DND-41 (cell line): ENCODE data around the gene REP15.

Experiments used
- ATAC-seq: fragments of 200-7000 bp; cut with Tn5 transposase; 3 replicates; pipeline ENCODE4 v1.9.1; 2021; ENCODE audit warnings: low read depth; ENCODE audit not compliant: insufficient read depth
- DNase-seq: peaks from one replicate; pipeline ENCODE4 v3.0.0-alpha.2; 2020
- H2AFZ ChIP-seq: 2 replicates; pipeline ENCODE4 v1.6.0; 2012; ENCODE audit warnings: low read depth, low read length
- H3K27ac ChIP-seq: 2 replicates; pipeline ENCODE4 v1.5.1; 2012; ENCODE audit warnings: low read length, inconsistent platforms
- H3K27me3 ChIP-seq: fragments of 200-600 bp; sonication (generic); 2 replicates; pipeline ENCODE4 v1.6.0; 2012; ENCODE audit warnings: low read length, mild to moderate bottlenecking, inconsistent platforms; ENCODE audit not compliant: insufficient read depth, poor library complexity
- H3K36me3 ChIP-seq: 2 replicates; pipeline ENCODE4 v1.5.1; 2012; ENCODE audit warnings: low read length, inconsistent platforms; ENCODE audit not compliant: insufficient read depth
- H3K4me1 ChIP-seq: 2 replicates; pipeline ENCODE4 v1.5.1; 2012; ENCODE audit warnings: mild to moderate bottlenecking, low read length; ENCODE audit not compliant: insufficient read depth
- H3K4me2 ChIP-seq: 2 replicates; pipeline ENCODE4 v1.6.0; 2012; ENCODE audit warnings: mild to moderate bottlenecking, moderate library complexity, low read length, inconsistent platforms; ENCODE audit not compliant: insufficient read depth
- H3K4me3 ChIP-seq, 2 experiments: fragments of 200-600 bp in 1 of 2; shearing (Covaris generic) in 1 of 2; 2 replicates each; pipeline ENCODE4 v1.5.1; 2012 to 2016; ENCODE audit warnings: inconsistent platforms in 2 of 2, low read length in 2 of 2, mild to moderate bottlenecking in 2 of 2, low read depth in 1 of 2, moderate library complexity in 1 of 2
- H3K79me2 ChIP-seq: 2 replicates; pipeline ENCODE4 v1.6.0; 2012; ENCODE audit warnings: low read length, inconsistent platforms; ENCODE audit not compliant: insufficient read depth
- H3K9ac ChIP-seq: 2 replicates; pipeline ENCODE4 v1.6.0; 2012; ENCODE audit warnings: low read depth, mild to moderate bottlenecking, inconsistent platforms, low read length, moderate library complexity
- H3K9me3 ChIP-seq: 2 replicates; pipeline ENCODE4 v1.5.1; 2012; ENCODE audit warnings: low read length, moderate library complexity, mild to moderate bottlenecking, inconsistent platforms; ENCODE audit not compliant: insufficient read depth, severe bottlenecking
- H4K20me1 ChIP-seq: 2 replicates; pipeline ENCODE4 v1.6.0; 2012; ENCODE audit warnings: low read length; ENCODE audit not compliant: insufficient read depth
- EZH2 ChIP-seq: IDR thresholded peaks from 3 replicates; pipeline ENCODE4 v1.6.1; 2012; ENCODE audit warnings: borderline replicate concordance, low read depth, mild to moderate bottlenecking, moderate library complexity, low read length, inconsistent platforms; ENCODE audit not compliant: severe bottlenecking
- TF ChIP-seq, protein P1 (sequence below): IDR thresholded peaks from 2 replicates; pipeline ENCODE4 v1.5.1; 2012; ENCODE audit warnings: borderline replicate concordance, low read length, moderate library complexity, mild to moderate bottlenecking; ENCODE audit not compliant: poor library complexity, severe bottlenecking; ENCODE audit errors: extremely low read depth

Gene REP15

GRCh38 chr12:27705263-27705662 lies 9.0 kb downstream of the REP15 start:
- TF ChIP-seq, protein P1, sequence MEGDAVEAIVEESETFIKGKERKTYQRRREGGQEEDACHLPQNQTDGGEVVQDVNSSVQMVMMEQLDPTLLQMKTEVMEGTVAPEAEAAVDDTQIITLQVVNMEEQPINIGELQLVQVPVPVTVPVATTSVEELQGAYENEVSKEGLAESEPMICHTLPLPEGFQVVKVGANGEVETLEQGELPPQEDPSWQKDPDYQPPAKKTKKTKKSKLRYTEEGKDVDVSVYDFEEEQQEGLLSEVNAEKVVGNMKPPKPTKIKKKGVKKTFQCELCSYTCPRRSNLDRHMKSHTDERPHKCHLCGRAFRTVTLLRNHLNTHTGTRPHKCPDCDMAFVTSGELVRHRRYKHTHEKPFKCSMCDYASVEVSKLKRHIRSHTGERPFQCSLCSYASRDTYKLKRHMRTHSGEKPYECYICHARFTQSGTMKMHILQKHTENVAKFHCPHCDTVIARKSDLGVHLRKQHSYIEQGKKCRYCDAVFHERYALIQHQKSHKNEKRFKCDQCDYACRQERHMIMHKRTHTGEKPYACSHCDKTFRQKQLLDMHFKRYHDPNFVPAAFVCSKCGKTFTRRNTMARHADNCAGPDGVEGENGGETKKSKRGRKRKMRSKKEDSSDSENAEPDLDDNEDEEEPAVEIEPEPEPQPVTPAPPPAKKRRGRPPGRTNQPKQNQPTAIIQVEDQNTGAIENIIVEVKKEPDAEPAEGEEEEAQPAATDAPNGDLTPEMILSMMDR: no peak
- TF ChIP-seq EZH2: no peak
- Histone ChIP-seq H3K4me3 (no peak overlapping the region), H3K4me2 (no peak overlapping the region), H3K27ac (no peak overlapping the region), H2AFZ (no peak overlapping the region), H3K27me3 (no peaks in the 10 kb centered on the region), H3K9me3 (no peaks in the 10 kb centered on the region), H3K79me2 (no peaks in the 10 kb centered on the region), H3K9ac (no peak overlapping the region), H4K20me1 (no peaks in the 10 kb centered on the region), H3K36me3 (no peaks in the 10 kb centered on the region), H3K4me1 (peaks cover 6% of the 10 kb centered on the region)
- DNase-seq: no peak
- ATAC-seq: no peak

DNA sequence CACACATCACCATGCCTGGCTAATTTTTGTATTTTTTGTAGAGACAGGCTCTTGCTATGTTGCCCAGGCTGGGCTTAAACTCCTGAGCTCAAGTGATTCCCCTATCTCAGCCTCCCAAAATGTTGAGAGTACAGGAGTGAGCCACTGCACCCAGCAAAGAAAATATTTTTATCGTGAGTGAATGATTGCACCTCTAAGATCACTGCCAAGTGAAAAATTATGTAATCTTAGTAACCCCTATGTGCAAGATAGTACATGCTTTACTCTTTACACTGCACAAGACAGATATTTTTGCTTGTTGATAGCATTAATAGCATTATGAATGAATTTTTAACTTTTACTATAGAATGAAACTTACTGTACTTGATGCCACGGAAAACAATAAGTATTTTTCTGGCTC lies 11.0 kb downstream of the REP15 start:
- H3K9me3 ChIP-seq: no peaks in the 10 kb centered on the region
- H3K4me3 ChIP-seq: no peak overlapping the region
- H2AFZ ChIP-seq: no peak overlapping the region
- TF ChIP-seq, protein P1: no peak
- no peak for TF ChIP-seq EZH2
- H4K20me1 ChIP-seq: no peaks in the 10 kb centered on the region
- no peak overlapping the region for H3K9ac ChIP-seq
- H3K36me3 ChIP-seq: peaks cover 4% of the 10 kb centered on the region; the same call in 1 of the 2 replicates
- ATAC-seq (no peak), DNase-seq (no peak)
- peaks cover 15% of the 10 kb centered on the region for H3K4me1 ChIP-seq
- H3K79me2 ChIP-seq: peaks cover 19% of the 10 kb centered on the region
- no peak overlapping the region for H3K4me2 ChIP-seq
- no peaks in the 10 kb centered on the region for H3K27me3 ChIP-seq
- no peak overlapping the region for H3K27ac ChIP-seq

DNA sequence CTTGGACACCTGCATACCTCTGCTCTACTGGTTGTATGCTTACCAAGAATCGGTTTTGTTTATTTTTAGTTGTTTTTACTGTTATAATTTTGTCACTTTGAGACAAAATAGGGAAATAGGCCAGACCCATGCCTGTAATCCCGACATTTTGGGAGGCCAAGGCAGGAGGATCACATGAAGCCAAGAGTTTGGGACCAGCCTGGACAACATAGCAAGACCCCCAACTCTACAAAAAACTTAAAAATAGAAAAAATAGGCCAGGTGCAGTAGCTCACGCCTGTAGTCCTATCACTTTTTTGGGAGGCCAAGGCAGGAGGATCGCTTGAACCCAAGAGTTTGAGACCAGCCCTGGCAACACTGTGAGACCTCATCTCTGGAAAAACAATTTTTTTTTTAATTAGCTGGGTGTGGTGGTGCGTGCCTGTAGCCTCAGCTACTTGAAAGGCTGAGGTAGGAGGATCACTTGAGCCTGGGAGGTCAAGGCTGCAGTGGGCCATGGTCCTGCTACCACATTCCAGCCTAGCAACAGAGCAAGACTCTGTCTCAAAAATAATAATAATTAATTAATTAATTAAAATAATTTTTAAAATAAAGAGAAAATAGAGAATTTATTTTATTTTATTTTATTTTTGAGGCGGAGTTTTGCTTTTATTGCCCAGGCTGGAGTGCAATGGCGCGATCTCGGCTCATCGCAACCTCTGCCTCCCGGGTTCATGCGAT lies 13.1 kb downstream of the REP15 start:
- H3K9ac ChIP-seq: no peak overlapping the region
- H3K27ac ChIP-seq: no peak overlapping the region
- no peaks in the 10 kb centered on the region for H3K9me3 ChIP-seq
- H3K79me2 ChIP-seq: peaks cover 41% of the 10 kb centered on the region
- no peak overlapping the region for H3K4me2 ChIP-seq
- H3K36me3 ChIP-seq: peaks cover 18% of the 10 kb centered on the region
- TF ChIP-seq EZH2: no peak
- TF ChIP-seq, protein P1: no peak
- no peaks in the 10 kb centered on the region for H4K20me1 ChIP-seq
- peaks cover 31% of the 10 kb centered on the region for H3K4me1 ChIP-seq
- ATAC-seq (no peak), DNase-seq (no peak)
- H3K4me3 ChIP-seq: no peak overlapping the region
- H3K27me3 ChIP-seq: no peaks in the 10 kb centered on the region
- H2AFZ ChIP-seq: no peak overlapping the region
